ENCODE results near the gene SLC38A4.

Gene SLC38A4

DNA sequence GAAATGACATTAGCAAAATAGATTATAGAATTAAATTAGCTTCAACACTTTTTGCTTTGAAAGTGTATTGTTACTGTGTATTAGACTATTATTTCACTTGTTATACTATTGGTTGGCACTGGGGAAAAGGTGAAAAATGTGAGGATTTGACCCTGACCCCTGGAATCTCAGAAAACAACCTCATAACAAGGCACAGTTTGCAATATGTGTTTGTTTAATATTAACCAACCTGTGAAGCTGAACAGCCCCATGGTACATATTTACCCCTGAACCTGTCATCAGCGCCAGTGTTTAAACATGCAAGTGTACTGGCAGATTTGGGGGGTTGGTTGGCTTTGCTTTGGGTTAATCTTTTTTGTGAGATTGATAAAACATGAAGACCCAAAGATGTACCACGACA lies 11.7 kb downstream of the SLC38A4 start:
- DNase-seq = no peak

DNA sequence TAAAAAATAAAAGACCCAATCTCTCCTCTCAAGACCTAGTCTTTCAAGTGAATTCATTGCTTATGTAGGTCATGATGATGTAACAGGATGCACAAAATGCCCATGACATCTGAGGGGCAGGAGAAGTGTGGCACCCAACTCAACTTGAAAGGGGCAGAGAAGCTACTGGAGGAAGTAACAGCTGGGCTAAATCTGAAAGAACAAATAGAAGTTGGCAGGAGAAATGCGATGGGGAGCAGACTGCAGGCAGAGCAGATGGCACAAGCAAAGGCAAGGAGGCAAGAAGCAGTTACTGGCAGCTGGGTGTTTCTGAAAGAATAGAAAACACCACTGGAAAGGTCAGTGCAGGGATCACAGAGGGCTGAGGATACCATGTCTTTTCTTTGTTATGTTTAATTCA lies 14.6 kb downstream of the SLC38A4 start:
- DNase-seq = no peak

DNA sequence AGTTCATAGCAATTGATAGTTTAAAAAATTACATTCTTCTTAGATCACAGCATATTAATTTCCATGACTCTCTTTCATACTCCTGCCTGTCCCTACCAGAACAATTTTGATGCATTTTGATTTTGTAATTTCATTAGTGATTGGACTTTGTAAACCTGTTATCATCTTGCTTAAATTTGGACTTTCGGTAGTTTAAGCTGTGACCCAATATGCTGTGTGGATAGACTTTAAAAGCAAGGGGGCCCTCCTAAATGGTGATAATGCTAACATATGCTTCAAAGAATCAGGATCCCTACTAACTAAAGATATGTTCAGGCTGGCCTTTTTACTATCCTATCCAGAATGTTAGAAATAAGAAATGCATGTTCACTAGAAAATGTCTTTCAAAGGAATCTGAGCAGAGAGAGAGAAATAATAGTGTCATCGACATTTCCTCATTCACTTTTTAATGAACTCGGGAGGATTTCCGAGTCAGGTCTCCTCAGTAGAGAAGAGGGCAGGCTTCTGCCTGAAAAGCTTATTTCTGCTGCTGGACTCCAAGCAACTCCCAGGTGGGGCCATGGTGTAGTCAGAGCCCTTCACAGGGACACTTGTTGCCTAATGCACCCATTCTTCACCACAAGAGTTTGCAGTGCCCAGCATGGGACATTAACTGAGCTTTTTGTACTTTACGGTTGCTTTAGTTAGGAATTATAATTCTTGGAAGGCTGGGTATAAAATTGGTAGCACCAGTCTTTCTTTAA lies 16.7 kb downstream of the SLC38A4 start:
- DNase-seq = no peak

DNA sequence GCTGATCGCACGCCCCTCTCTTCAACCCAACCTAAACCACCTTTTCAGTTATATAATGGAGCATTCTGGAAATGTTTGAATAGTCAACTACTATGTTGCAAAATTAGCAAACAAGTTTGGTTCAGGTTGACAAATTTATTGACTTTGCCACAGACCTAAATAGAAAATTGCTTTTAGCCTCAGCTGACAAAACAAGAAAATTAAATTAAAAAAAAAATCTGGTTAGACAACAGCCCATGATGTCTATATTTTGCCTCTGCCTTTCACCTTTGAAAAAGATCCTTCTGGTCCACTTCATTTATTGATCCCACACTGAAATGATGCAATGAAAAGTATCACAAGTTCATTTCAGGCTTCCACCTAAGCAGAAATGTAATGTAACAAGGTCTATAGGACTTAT lies 17.5 kb downstream of the SLC38A4 start:
- DNase-seq = no peak

DNA sequence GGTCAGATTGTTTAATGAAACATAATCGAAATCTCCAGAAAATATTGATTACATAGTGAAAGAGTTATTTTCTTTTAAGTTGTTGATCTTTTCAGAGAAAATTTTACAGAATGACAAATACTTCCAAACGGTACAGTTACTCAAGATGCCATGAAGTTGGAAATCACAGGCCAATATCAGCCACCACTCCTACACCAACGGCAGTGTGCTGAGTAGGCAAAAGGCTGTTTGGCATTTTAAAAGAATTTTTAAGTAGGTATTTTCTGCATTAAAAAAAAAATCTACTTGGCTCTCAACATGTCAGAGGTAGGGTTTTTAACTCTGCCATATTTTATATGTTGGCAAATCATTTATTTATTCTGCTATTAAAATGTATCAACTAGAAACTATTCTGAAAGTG lies 21.7 kb downstream of the SLC38A4 start:
- DNase-seq = no peak

DNA sequence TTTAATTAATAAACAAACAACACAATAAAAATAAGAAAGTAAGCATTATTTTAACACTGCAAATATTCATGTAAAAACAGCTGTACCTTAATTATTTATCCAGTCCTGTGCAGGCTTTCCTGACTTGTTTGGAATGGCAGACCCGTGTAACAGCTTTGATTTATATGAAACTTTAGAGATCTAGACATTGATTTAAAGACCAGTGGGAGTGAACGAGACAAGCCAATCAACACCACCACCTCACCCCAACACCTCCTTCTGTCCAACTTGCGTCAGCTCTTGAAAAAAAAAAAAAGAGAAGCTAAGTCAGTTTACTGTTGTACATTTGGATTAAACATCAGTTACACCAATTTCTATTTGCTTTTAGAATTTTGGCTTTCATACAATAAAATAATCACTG lies 22.3 kb downstream of the SLC38A4 start:
- DNase-seq = no peak

DNA sequence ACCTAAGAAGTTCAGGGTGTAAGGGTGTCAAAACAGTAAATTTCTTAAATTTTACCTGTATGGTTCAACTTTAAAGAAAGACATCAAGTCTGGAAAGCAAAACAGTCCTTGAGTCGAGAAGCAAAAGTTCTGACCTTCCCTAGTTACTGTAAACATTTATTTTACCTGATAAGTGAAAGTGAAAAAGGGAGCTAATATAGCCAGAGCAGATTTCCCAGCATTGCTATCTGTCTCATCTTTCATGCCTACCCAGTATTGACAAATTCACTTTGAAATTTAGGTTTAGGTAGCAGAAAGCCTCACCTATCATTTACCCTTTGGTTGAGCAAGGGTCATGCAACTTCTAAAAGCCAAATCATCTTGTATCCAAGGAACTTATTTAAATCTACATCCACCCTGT lies 24.5 kb downstream of the SLC38A4 start:
- no peak for DNase-seq

DNA sequence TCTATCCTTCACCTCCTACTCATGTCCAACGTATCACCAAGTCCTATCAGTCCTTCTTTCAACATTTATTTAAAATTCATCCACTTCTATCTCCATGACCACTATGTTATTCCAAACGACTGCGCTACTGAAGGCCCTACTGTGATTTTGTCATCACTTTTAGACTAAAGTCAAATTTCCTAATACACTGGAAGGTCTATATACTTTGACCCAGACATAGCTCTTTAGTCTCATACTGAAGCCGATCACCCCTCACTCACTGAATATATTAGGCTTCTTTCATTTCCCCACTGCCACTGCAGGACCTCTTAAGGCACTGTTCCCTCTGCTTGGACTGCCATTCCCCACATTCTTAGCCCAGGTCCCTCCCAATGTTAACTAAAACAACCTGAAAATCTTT lies 25.6 kb downstream of the SLC38A4 start:
- DNase-seq = no peak

DNA sequence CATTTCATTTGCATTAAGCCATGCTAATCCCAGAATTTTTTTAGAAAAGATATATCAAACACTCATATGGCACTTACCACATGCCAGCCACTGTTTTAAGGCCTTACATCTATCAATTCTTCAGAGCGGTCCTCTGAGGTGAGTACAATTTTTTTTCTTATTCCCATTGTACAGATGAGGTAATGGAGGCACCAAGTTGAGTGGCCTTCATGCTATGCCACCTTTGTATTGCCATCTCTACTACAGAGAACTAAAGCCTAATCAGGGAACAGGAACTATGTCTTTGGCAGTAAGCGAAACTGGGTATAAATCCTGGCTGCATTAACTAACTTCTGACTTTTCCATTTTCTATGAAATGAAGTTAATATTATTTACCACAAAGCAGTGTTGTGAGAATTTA lies 27.1 kb downstream of the SLC38A4 start:
- DNase-seq = no peak

DNA sequence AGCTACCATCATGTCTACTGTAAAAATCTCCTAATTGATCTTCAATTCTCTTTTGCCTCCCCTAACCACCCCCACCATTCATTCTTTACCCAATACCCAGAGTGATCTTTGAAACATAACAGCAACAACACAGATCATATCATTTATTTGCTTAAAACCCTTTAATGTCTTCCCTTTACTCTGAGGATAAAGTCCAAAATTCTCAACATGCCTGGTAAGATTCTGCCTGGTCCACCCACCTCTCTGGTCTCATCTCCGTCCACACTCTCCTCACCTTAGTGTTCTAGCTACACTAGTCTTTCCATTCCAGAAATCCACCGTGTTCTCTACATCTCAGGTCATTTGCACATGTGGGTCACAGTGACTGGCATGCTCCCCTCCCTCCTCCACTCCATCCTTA lies 27.7 kb downstream of the SLC38A4 start:
- DNase-seq = no peak

DNA sequence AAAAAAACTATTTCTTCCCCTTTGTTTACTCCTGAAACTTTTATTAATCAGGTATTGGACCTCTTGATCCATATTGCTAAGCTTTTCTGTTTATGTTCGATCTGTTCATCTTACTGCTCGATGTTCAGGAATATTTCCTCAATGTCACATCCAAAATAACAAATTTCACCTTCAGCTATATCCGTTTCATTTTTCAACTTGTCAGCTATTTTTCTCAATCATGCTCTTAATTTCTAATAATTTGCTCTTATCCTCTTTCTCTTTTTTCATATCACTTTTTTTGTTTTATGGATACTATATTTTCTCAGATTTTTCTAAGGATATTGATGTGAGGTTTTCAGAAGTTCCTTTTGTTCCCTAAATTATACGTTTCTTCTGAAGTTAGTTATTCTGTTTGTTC lies 29.8 kb downstream of the SLC38A4 start:
- DNase-seq = no peak

DNA sequence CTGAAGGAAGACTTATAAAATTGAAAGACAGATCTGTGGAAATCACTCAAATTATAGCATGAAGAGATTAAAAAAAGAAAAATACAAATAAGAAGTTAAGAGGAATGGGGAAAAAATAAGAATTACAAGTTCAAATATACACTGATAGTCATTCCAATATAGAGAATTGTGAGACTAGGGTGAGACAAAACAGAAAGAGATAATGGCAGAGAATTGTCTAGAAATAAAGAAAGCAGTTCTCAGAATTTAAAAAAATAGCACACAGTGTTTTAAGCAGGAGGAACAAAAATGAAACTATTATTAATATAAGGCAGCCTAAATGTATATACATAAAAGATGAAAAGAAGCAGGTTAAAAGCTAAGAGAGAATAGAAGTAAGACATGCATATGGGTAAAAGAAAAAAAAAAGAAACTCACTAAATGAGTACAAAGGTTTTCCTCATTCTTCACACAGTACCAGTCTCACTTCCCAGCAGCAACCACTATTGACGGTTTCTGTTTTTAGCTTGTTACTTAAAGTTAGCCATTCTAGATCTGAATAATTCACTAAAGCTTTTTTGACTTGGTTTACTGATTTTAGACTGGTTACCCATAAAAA lies 31.1 kb downstream of the SLC38A4 start:
- DNase-seq = no peak

DNA sequence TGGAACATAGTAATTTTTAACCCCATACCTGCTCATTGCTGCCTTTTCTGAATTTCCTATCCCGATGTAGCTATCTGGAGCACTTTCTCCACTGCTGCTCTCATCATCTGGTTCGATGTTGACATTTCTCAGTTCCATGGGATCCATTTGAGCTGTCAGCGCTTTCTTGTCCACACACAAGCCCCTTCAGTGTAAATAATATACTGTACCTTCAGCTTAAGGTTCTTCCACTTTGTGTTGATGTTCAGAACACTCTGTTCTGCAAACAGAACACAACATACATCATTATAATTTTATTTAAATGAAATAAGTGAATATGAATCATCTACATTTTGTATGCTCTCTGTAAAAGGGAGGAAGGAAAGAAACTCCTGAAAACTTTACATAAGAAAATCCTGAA lies 32.9 kb downstream of the SLC38A4 start:
- no peak for DNase-seq

DNA sequence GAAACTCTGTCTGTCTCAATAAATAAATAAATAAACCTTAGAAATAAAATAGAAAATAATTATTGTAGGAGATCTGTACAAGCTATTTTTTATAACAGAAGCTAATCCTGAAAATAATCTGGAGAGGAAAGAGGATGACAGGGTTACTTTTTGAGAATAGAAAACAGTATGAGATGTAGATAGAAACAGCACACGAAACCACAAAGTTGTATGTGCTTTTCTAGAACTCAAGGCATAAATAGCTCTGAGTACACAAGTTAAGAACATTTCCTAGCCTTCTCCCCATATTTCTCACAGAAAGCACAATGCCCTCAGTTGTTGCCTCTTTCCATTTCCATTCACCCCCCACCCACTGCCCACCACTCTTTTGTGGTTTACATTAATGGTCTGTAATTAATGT lies 35.7 kb downstream of the SLC38A4 start:
- DNase-seq = no peak

DNA sequence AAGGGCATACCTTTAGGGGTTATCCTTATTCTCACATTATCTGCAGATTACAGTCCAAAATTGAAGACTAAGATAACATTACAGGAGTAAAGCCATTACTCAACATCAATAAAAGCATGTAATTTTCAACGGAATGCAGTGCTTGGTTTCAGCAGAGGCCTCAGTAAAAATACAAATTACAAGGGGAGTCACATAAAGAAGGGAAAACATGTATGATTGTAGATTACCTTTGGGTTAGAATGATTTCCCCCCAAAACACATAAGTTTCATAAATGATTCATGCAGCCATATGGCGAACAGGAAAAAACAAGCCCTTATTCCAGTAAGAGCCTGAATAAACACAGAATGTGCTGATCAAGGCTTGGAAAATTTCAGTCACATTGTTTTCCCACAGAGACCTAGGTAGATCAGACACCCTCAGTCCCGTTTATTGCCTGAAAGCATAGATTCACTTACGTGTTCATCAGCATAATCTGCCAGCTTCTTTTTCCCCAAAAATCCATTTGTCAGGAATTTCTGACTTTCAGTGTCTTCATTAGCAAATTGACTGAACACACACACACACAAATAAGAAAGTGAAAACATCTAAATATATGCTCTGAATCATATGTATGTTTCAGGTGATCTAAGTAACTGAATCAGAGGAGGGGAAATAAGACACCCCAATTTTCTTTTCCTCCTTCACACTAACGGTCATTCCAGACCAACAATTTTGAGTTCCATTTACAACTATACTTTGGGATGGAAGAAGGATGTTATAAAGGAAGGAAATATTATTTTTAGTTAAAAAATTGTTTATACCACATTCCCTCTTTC lies 37.5 kb downstream of the SLC38A4 start:
- peak; percentile 53 for DNase-seq

DNA sequence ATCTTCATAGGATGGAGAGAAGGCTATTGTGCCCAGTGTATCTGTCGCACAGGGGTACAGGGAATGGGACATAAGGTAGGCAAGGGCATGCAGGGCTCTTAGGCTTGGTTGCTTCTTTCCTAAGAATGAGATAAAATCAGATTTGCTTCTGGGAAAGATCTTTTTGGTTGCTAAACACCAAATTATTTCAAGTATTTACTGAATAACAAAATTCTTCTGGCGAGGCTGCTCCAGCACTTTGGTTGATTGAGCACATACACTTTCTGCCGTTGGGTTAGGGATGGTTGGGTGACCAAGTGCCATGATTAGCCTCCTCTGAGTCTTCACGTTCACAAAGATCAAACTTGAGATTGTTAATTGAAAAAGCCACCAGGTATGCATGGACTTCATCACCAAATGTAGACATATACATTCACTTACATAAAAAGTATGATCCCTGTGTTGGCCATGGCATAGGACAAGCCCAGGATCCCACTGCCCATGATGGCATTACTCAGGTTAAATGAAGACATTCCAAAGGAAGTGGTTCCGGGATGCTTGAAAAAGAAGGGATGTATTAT lies 38.2 kb downstream of the SLC38A4 start:
- peak; percentile 44 for DNase-seq

DNA sequence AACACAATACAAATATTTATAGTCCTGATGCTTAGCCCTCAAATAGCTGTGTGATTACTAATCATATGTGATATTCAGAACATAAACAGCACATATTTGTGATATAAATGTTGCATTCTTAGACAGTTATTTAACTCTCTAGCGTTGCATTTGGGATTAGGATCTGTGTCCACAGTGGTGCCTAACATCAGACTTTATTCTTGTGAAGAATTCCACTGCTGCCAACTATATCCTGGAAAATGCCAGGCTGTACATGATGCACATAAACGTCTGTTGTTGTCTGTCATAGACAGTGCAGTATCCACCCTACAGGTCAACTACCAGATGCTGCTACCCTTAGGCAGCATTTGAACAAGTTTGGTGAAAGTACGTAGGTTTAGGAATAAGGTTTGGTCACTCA lies 39.0 kb downstream of the SLC38A4 start:
- DNase-seq = peak; percentile 88

DNA sequence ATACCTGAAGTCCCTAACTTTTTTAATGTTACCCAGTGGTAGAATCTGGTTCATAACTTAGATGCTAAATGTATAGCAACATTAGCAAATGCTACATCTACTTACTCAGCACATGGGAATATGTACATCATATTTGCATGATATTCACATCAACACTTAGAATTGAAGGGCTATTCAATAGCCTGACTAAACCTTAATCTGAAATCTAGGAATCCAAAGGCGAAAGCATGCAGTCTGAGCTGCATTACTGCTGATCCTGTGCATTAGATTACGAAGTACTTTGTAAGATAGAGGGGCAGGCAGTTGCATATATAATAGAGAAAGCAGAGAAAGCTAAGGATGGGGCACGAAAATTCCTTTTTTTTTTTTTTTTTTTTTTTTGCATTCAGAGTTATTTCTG lies 40.4 kb downstream of the SLC38A4 start:
- DNase-seq = peak; percentile 49

DNA sequence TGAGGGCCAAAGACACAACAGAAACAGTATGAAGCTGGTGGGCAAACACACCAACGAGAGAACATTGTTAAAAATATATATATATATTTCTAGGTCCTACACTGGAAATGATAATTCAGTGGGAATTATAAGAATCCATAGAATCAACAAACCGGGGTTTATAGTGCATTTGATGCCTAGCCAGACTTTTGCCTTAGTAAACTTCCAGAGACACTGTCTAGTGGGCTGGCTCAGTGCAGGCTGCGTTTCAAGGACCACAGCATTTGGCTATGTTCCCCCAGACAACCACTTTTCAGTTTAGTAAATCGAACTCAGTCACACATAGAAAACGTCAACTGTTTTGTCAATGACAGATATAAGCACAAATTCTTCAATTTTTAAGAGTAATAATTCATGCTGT lies 41.9 kb downstream of the SLC38A4 start:
- DNase-seq = peak; percentile 28

DNA sequence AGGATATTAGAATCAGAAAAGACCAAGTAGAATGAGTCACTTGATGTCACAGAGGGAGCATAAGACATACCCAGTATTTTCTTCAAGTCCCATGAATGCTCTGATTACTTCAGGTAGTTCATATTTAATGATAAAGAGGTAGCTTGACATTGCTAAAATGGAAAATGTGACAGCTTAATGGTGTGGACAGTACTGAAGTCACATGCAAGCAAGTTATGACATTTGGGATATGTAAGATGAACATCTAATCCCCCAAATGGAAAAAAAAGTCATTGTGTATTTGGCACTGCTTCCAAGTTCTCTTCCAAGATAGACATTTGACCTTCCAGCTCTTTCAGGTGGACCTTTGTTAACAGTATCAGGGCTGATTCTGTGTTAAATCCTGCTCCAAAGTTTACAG lies 45.9 kb downstream of the SLC38A4 start:
- DNase-seq = no peak

DNA sequence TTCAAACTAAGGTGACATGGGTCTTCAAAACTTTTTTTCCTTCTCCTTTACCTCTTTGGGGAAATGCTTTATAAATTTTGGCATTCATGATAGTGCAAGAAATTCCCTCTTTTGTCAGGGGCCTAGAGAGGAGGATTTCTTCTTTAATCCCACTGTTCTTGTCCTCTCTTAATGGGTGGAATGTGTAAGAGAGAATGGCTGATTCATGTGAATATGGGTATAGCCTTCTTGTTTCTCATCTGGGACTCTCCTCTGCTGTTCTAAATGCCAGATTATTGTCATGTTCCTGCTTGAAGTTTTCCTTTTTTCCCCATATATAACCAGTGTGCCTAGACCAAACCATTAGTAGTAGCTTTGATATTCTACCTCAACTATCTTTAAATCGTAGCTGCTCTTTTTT lies 46.7 kb downstream of the SLC38A4 start:
- DNase-seq = no peak

DNA sequence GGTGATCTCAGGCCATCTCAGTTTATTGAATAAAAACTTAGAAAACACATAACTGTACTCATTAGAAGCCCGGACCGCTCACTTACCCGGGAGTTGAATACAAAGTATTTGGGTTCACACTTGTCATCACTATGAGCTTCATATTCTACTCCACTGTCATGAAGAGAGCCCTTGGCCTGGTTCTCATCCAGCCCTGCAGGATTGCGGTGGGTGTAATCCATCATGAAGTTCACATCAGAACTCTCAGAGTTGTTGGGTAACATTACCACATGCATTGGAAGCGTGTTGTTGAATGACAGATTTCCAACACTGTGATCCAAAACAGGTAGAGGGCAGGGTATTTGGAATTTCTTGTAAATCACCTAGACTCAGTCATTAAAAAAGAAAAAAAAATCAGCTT lies 47.4 kb downstream of the SLC38A4 start:
- DNase-seq = no peak

DNA sequence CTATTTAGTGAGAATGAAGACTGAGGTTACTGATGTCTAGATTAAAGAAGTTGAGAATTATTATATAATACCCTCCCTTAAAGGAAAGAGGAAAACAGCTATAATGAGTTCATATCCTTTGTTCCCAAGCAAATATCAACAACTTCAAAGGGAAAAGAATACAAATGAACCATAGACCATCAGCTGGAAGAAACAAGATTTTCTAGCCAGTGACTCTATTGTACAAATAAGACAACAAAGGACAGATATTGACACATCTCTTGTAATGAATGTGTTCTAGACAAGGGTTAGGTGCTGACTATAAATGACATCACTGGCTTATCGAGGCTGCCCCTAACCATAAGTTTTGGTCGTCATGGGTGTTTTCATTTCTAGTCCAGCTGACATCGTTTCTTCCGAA lies 48.2 kb downstream of the SLC38A4 start:
- DNase-seq = no peak

DNA sequence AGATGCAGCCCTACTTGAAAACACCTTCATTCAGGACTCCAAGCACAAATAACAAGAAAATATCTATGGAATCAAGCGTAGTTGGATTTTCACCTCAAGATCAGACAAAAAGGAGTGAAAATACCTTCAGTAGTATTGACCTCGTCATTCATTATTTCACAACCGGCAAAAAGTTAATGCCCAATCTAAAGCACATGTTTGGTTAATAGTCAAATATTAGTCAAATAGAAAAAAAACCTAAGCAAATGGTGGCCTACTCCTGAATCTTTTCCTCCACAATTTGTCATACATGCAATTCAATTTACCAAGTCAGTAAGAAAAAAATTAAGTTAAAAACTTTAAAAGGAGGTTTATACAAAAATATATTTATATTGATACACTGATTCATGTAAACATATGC lies 50.0 kb downstream of the SLC38A4 start:
- no peak for DNase-seq
